A549 (cell line): Measurements from ENCODE around the gene G2E3.

Source experiments
- CBX2 ChIP-seq: fragments of 200-600 bp; sonication (generic); IDR thresholded peaks from 2 replicates; pipeline ENCODE4 v1.6.1; 2016; ENCODE audit warnings: low read depth, mild to moderate bottlenecking, borderline replicate concordance
- CHD4 ChIP-seq: fragments of 200-600 bp; sonication (generic); IDR thresholded peaks from 2 replicates; pipeline ENCODE4 v1.6.1; 2016; ENCODE audit warnings: antibody characterized with exemption, mild to moderate bottlenecking, borderline replicate concordance
- JUNB ChIP-seq: fragments of >200 bp; sonication (Bioruptor Twin); formaldehyde crosslinking; IDR thresholded peaks from 2 replicates; pipeline ENCODE4 v1.6.1; 2016
- POLR2A ChIP-seq: IDR thresholded peaks from 2 replicates; pipeline ENCODE4 v1.6.1; 2012; ENCODE audit warnings: mild to moderate bottlenecking, low read length
- RARB ChIP-seq: fragments of 250-450 bp; sonication (Bioruptor Pico); IDR thresholded peaks from 2 replicates; pipeline ENCODE4 v1.8.0; 2021; ENCODE audit warnings: mild to moderate bottlenecking, moderate library complexity
- SMC3 ChIP-seq: fragments of >200 bp; sonication (Bioruptor Twin); formaldehyde crosslinking; IDR thresholded peaks from 3 replicates; pipeline ENCODE4 v1.6.1; 2018; ENCODE audit warnings: inconsistent platforms
- ZFP36 ChIP-seq: fragments of 450-650 bp; IDR thresholded peaks from 2 replicates; pipeline ENCODE4 v1.6.1; 2014; ENCODE audit warnings: borderline replicate concordance; ENCODE audit not compliant: partially characterized antibody
- ZNF302 ChIP-seq: fragments of 250-450 bp; sonication (Bioruptor Pico); IDR thresholded peaks from 2 replicates; pipeline ENCODE4 v1.9.0; 2021; ENCODE audit warnings: inconsistent platforms, mild to moderate bottlenecking, moderate library complexity
- TF ChIP-seq, protein P1 (sequence below): IDR thresholded peaks from 2 replicates; pipeline ENCODE4 v1.6.1; 2012
- TF ChIP-seq, protein P2 (sequence below): fragments of >200 bp; sonication (Bioruptor Twin); formaldehyde crosslinking; IDR thresholded peaks from 3 replicates; pipeline ENCODE4 v1.5.1; 2016
- TF ChIP-seq, protein P3 (sequence below): IDR thresholded peaks from 2 replicates; pipeline ENCODE4 v1.6.1; 2012
- TF ChIP-seq, protein P4 (sequence below): fragments of 150-350 bp; IDR thresholded peaks from 2 replicates; pipeline ENCODE4 v1.6.1; 2014; ENCODE audit warnings: low read depth, mild to moderate bottlenecking, low read length
- TF ChIP-seq, protein P5 (sequence below): fragments of 450-650 bp; IDR thresholded peaks from 2 replicates; pipeline ENCODE4 v1.6.1; 2014; ENCODE audit warnings: antibody characterized with exemption

DNA sequence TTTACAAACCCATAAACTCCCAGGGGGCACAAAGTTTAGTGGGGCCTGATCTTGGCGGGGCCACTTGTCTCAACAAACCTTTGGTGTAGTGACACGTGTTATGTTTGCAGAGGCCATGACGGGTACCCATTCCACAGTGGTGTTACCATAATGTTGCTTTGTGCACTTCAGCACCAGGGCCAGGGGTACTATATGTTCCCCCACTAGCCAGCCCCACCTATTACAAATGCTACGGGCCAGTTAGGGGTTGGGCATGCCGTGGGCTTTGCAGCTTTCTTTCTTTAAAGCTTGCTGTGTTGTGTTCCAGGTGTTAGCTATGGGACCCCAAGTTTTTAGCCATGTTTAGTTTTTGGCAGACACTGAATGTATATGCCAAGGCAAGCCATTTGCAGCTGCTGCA is 30.8 kb upstream of the G2E3 start:
- TF ChIP-seq, protein P1, sequence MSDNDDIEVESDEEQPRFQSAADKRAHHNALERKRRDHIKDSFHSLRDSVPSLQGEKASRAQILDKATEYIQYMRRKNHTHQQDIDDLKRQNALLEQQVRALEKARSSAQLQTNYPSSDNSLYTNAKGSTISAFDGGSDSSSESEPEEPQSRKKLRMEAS = no peak
- TF ChIP-seq, protein P2, sequence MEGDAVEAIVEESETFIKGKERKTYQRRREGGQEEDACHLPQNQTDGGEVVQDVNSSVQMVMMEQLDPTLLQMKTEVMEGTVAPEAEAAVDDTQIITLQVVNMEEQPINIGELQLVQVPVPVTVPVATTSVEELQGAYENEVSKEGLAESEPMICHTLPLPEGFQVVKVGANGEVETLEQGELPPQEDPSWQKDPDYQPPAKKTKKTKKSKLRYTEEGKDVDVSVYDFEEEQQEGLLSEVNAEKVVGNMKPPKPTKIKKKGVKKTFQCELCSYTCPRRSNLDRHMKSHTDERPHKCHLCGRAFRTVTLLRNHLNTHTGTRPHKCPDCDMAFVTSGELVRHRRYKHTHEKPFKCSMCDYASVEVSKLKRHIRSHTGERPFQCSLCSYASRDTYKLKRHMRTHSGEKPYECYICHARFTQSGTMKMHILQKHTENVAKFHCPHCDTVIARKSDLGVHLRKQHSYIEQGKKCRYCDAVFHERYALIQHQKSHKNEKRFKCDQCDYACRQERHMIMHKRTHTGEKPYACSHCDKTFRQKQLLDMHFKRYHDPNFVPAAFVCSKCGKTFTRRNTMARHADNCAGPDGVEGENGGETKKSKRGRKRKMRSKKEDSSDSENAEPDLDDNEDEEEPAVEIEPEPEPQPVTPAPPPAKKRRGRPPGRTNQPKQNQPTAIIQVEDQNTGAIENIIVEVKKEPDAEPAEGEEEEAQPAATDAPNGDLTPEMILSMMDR = no peak
- TF ChIP-seq CHD4 (no peak), ZFP36 (no peak), ZNF302 (no peak), POLR2A (no peak), RARB (CRISPR knock-in tag) (no peak), CBX2 (no peak), JUNB (no peak), SMC3 (no peak)
- TF ChIP-seq, protein P3, sequence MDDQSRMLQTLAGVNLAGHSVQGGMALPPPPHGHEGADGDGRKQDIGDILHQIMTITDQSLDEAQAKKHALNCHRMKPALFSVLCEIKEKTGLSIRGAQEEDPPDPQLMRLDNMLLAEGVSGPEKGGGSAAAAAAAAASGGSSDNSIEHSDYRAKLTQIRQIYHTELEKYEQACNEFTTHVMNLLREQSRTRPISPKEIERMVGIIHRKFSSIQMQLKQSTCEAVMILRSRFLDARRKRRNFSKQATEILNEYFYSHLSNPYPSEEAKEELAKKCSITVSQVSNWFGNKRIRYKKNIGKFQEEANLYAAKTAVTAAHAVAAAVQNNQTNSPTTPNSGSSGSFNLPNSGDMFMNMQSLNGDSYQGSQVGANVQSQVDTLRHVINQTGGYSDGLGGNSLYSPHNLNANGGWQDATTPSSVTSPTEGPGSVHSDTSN = no peak
- TF ChIP-seq, protein P4, sequence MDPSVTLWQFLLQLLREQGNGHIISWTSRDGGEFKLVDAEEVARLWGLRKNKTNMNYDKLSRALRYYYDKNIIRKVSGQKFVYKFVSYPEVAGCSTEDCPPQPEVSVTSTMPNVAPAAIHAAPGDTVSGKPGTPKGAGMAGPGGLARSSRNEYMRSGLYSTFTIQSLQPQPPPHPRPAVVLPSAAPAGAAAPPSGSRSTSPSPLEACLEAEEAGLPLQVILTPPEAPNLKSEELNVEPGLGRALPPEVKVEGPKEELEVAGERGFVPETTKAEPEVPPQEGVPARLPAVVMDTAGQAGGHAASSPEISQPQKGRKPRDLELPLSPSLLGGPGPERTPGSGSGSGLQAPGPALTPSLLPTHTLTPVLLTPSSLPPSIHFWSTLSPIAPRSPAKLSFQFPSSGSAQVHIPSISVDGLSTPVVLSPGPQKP = no peak
- TF ChIP-seq, protein P5, sequence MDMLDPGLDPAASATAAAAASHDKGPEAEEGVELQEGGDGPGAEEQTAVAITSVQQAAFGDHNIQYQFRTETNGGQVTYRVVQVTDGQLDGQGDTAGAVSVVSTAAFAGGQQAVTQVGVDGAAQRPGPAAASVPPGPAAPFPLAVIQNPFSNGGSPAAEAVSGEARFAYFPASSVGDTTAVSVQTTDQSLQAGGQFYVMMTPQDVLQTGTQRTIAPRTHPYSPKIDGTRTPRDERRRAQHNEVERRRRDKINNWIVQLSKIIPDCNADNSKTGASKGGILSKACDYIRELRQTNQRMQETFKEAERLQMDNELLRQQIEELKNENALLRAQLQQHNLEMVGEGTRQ = no peak
